GM18507 (cell line): Measurements from ENCODE around the gene PLEKHM1.
"Not testable (repeated sequence)": the region's sequence is repeated elsewhere in the genome, so short reads cannot be mapped to it uniquely, and the experiment has no call there.

Experiments used
- DNase-seq: peaks from one replicate; pipeline ENCODE4 v3.0.0; 2011; ENCODE audit warnings: low read depth; ENCODE audit not compliant: insufficient read length; ENCODE audit errors: extremely low spot score
- FAIRE-seq: peaks from 2 replicates; lab custom pipeline; 2011; peaks lifted over from hg19 to GRCh38; lab: Jason Lieb, UNC

Gene PLEKHM1

DNA sequence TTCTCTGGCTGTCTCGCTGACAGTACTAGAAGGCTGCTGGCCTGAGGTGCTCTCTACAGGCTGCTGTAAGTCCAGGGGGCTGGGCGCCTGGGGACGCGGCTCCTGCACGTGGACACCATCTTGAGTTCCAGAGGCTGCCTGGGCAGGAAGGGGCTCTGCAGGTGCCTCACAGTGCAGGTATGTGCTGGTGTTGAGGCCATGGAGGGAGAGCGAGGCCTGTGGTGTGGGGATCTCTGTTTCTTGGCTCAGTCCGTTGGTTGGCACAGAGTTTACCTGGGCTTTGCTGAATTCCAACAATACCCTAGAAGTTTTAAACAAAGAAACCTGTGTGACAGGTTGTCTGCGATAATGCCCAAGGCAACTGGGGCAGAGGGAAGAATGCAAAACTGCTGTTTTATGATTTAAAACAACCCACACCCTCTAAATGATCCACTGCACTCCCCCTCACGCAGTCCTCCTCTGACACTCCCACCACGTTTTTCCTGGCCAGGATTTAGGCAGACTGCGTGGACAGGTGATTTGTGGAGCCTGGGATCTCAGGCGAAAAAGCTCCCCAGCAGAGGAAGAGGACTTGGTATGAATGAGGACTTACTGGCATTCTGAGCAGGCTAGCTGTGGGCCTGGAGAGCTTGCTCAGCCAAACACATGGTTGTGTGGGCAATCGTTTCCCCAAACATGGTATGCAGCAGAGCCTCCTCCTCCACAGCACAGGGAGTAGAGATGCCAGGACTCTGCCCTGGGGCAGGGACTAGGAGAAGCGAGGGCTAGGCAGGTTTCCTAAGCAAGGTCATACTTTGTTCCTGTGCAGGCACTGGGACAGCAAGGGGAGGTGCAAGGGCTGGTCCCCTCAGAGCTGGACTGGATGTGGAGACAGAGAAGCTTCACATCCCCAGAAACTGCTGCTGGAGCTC lies 22.0 kb downstream of the PLEKHM1 start:
- not testable (repeated sequence) for DNase-seq, FAIRE-seq

DNA sequence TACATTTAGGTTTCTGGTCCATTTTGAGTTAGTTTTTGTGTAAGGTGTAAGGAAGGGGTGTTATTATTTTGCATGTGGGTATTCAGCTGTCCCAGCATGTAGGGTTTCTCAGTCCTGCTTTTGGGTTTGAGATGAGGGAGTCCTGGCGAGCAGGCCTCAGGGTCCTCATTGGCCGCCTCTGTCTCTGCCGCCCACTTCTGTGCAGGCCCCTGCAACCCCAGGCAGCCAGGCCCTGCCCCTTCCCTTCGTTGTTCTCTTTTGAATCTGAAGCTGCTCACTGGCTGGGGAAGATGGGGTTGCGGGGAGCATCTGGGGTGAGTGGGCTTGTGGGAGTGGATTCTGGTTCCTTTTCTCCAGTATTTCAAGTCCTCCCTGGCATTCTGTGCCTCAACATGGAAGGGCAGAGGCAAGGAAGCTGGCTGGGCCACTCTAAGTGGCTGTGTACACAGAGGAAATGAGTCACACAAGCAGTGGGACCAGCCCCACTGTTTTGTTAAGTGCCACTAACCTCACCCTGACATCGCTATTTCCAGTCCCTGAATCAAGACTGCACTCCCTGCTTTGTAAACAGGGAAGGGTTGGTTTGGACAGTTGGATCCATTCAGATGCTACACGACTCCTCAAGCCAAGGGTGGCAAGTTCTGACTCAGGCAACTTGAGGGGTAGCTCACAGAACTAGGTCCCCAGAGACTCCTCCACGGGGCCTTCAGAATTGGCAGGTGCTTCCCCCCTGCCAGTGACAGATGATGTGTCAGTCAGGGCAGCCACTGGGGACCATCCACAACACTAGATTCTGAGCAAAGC lies 28.8 kb downstream of the PLEKHM1 start:
- not testable (repeated sequence) for DNase-seq
- peak; percentile 78 for FAIRE-seq

DNA sequence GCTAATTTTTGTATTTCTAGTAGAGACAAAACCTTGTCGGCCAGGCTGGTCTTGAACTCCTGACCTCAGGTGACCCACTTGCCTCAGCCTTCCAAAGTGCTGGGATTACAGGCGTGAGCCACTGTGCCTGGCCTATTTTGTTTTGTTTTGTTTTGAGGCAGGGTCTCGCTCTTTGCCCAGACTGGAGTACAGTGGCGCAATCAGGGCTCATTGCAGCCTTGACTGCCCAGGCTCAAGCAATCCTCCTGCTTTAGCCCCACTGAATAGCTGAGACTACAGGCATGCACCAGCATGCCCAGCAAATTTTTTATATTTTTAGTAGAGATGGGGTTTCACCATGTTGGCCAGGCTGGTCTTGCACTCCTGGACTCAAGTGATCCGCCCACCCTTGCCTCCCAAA lies 30.1 kb downstream of the PLEKHM1 start:
- FAIRE-seq, DNase-seq: not testable (repeated sequence)

DNA sequence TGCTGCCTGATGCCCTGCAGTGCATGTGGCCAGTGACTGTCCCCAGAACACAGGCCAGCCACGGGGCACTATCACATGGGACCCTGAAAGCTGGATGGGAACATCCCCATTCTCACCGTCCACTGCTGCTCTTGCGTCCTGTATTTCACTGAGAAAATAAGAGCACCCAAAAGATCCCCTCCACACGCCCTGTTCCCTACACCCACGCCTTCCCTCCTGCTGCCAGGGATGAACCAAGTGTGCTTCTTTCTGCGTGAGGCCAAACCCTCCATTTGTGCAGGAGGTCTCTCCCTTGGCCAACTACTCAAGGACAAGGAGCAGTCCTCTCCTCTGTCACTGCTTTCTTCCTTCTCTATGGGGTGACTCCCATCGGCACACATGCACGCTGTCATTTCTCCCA lies 36.2 kb downstream of the PLEKHM1 start:
- FAIRE-seq, DNase-seq: not testable (repeated sequence)

DNA sequence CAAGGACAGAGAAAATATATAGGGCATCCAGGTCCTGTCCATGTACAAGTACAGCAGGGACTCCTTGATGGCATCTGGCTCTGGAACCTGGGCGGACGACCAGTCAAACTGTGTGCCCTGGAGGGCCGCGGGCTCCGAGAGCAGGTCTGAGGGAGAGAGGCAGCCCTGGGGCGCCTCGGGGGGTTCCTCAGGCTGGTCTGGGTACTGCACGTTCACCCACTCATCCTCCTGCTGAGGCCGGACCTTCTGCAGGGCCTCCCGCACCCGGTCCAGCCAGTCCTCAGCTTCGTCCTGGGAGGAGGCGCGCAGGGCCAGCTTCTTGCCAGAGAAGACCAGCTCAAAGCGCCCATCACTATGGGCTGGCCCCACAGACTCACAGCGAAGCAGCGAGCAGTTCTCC lies 36.8 kb downstream of the PLEKHM1 start:
- not testable (repeated sequence) for DNase-seq, FAIRE-seq

DNA sequence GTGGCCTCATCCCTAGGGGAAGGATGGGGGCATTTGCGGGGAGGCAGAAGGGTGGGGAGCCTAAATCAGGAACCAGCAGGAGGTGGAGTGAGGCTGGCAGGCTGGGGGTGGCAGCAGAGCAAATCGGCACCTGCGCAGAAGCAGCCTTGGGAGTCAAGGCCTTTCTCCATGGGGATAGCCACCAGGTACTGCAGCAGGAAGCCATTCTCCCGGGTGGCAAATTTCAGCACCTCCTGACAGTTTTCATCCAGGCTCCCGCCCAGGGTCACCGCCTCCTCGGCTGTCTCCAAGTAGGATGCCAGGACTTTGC lies 37.3 kb downstream of the PLEKHM1 start:
- DNase-seq, FAIRE-seq: not testable (repeated sequence)

DNA sequence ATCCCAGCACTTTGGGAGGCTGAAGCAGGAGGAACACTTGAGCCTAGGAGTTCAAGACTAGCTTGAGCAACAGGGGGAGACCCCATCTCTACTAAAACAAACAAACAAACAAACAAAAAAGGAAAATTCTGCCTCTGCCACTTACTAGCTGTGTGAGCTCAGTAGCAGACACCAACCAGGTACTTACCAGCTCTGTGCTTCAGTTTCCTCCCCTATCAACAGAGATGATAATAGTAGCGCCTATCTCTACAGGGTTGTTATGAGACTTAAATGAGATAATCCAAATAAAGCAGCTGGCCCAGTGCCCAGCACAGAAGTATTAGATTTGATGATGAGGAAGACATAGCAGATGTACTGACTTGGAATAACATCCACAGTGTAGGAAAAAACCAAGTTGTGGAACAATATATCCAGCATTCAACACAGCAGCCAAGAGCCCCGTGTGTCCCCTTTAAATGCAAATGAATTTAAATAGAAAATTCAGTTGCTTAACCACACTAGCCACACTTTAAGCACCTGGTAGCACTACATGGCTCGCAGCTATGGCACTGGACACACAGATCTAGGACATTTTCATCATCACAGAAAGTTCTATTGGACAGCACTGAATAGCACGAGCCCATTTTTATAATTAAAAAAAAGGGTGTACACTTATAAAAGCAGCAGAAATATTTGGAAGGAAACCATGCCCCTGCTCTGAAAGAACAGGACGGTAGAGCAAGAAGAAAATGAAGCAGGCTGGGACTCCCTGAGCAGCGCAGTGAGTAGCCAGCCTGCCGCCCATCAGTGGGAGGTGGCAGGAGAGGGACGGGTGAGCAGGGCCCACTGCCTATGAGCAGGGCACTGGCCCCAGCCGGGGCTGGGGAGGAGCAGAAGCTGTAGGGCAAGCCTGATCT lies 37.9 kb downstream of the PLEKHM1 start:
- not testable (repeated sequence) for DNase-seq
- peak; percentile 36 for FAIRE-seq

DNA sequence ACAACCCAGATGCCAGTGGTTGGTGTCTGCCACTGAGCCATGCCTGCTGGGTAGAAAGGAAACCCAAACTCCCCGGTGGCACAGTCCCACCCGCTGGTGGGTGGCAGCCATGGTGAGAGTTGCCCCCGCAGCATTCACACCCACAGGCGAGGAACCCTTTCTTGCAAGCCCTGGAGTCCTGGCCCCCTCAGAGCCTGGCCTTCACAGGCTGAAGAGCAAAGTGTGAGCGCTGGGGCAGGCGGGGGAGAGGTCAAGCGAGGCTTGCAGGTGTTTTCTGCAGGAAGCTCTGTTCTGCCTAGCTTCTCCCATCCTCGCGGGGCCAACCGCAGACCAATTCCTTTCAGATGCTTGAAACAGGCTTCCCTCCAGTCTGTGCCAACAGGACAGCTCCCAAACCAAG lies 38.9 kb downstream of the PLEKHM1 start:
- peak; percentile 54 for FAIRE-seq
- DNase-seq: not testable (repeated sequence)

DNA sequence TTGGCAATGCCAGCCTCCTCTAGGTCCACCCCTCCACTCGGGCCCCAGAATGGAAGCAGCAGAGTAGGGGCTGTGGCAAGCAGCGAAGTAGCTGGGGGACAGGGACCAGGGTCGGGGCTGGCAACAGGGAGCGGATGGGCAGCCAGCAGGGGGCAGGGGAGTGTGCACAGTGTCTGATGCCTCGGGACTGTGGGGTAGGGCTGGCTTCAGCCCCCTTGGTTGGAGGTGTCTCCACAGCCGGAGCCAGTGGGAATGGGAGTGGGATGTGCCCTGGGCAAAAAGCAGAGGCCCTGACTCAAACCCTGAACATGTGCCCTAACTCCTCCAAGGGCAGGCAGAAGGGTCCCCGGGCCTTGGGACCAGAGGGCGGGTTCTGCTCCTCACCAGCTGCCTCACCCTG lies 39.4 kb downstream of the PLEKHM1 start:
- FAIRE-seq (no peak), DNase-seq (no peak)

DNA sequence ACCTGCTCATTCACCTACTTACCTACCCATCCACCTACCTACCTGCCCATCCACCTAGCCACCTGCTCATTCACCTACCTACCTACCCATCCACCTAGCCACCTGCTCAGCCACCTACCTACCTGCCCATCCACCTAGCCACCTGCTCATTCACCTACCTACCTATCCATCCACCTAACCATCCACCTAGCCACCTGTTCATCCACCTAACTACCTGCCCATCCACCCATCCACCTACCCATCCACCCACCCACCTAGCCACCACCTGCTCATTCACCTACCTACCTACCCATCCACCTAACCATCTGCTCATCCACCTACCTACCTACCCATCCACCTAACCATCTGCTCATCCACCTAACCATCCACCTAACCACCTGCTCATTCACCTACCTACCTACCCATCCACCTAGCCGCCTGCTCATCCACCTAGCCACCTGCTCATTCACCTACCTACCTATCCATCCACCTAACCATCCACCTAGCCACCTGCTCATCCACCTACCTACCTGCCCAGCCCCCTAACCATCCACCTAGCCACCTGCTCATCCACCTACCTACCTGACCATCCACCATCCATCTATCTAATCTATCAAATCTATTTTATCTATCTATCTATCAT lies 40.7 kb downstream of the PLEKHM1 start:
- FAIRE-seq, DNase-seq: not testable (repeated sequence)

DNA sequence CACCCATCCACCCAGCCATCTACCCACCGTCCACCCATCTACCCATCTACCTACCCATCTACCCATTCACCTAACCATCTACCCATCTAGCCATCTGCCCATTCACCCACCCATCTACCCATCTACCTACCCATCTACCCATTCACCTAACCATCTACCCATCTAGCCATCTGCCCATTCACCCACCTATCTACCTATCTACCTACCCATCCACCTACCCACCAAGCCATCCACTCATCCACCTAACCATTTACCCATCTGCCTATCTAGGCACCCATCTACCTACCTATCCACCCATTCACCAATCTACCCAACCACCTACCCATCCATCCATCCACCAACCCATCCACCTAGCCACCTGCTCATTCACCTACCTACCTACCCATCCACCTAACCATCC lies 41.3 kb downstream of the PLEKHM1 start:
- FAIRE-seq, DNase-seq: not testable (repeated sequence)

DNA sequence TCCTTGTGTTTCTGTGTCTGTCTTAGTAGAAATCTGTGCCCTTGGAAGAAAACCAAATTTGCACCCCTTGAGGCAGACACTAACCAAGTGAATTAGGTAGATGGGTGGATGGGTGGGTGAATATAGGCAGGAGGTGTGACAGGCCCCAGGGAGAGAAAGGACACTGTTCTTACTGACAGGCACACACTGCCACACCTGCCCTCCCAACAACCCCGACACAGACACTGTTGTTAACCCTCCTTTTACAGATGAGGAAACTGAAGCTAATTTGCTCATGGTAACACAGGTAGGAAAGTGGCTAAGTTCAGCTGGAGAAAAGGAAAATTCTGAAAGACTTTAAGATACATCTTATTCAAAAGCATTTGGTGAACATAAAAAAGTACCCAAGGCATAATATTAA lies 42.0 kb downstream of the PLEKHM1 start:
- not testable (repeated sequence) for FAIRE-seq, DNase-seq

DNA sequence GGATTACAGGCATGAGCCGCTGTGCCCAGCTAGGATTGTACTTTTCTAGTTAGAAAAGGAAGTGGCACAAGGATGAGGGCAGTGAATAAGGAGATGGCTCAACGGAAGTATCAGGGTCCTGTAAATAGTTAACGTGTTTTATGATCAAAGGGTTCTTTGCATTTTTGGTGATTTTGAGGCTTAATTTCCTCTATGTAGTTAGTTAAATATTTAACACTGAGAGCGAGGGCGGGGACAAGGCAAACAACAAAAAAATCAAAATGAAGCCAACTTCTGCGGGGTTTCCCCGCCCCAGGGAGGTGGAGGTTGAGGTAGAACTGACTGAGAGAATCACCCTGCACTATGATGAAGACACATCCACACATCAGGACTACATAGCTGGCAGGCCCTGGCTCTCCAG lies 42.5 kb downstream of the PLEKHM1 start:
- not testable (repeated sequence) for FAIRE-seq, DNase-seq

DNA sequence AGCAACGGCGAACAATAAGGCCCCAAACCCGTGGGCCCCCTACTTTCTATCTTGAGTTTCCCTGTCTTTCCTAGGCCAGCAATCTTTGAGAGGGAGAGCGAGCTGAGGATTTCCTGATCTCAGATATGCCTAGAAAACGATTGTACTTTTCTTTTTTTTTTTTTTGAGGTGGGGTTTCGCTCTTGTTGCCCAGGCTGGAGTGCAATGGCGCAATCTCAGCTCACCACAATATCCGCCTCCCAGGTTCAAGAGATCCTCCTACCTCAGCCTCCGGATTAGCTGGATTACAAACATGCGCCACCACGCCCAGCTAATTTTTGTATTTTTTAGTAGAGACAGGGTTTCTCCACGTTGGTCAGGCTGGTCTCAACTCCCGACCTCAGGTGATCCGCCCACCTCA lies 42.9 kb downstream of the PLEKHM1 start:
- FAIRE-seq, DNase-seq: not testable (repeated sequence)

DNA sequence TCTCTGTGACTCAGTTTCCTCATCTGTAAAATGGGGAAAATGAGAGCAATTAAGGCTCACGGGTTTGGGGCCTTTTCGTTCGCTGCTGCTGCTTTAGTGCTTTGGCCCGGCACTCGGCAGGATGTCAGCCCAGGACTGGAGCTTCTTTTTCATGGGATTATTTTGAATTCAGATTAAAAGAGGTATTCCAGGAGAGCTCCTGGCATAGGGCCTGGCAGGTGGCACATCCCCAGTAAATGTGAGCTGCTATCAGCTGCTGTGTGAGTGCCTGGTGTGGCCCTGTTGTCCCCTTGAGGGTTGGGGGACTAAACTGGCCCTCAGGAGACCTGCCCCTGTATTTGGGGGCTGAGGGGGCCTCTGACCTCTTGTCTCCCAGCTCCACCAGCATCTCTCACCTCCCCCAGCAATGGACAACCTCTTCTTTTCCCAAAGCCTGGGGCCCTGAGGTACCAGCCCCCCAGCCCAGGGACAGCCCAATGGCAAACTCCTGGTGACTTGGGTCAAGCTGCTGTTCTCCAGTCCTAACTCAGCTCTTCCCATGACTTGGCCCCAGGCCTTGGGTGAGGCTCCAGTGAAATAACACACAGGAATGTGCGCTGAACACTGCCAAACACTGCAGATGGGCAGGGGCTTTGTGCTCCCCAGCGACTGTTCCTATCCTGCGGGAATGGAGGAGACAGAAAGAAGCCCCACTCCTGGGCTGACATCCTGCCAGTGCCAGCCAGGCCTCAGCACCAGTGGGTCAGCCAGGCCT lies 43.5 kb downstream of the PLEKHM1 start:
- DNase-seq, FAIRE-seq: not testable (repeated sequence)

DNA sequence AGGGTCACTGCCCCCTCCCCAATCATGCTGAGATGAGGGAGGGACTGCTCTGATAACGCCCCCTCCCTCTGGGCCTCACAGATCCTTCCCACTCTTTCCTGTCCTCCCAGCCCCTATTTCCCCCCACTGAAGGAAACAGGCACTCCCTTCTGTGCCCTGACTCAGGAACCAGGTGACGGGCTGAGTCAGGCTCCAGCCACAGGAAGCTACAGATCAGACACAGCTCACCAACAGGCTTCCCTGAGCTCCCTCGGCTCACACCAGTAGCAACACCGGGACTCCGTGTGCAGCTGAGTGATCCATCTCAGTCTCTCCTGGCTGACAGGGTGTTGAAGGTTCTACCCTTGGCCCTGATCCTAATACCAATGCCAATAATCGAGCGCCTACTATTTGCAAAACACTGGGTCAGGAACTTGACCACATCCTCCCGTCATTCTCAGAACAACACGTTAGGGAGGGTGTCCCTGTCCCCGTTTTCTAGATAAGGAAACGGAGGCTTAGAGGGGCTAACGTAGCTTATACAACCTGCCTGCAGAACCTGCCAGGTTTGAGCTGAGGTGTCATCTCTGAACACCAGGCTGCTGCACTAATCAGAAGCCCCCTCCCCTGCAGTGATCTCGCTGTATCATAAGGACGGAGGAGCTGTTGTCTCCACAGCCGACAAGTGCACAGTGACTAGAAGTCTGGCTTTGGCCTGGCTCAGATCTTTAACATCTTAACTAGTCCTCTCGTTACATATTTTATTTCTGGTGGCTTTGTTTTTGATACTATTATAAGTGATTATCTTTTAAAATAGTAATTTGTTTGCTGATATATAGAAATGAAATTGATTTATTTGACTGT lies 44.4 kb downstream of the PLEKHM1 start:
- not testable (repeated sequence) for DNase-seq, FAIRE-seq
